Hepatocyte (in vitro differentiated cells): Measurements from ENCODE around the gene AVPR2. TPM values are rescaled to one million over a fixed set of nuclear protein-coding genes. Genes with fewer than 3 reads are reported as not detected.

Experiments
- DNase-seq: peaks from one replicate; pipeline ENCODE4 v3.0.0-alpha.2; 2016; ENCODE audit warnings: low spot score
- H2AFZ ChIP-seq: fragments of 200-600 bp; sonication (generic); 2 replicates; pipeline ENCODE4 v1.6.0; 2016; ENCODE audit warnings: antibody characterized with exemption, mild to moderate bottlenecking
- H3K27ac ChIP-seq: fragments of 200-600 bp; sonication (generic); 2 replicates; pipeline ENCODE4 v1.5.1; 2016; ENCODE audit warnings: mild to moderate bottlenecking
- H3K27me3 ChIP-seq: fragments of 200-600 bp; sonication (generic); 2 replicates; pipeline ENCODE4 v1.6.1; 2016
- H3K36me3 ChIP-seq: fragments of 200-600 bp; sonication (generic); replicated peaks from 2 replicates; pipeline ENCODE4 v1.5.1; 2016; ENCODE audit warnings: low read depth; ENCODE audit not compliant: insufficient read depth
- H3K4me1 ChIP-seq: fragments of 200-600 bp; sonication (generic); 2 replicates; pipeline ENCODE4 v1.5.1; 2016; ENCODE audit warnings: mild to moderate bottlenecking, moderate library complexity; ENCODE audit not compliant: insufficient read depth
- H3K4me2 ChIP-seq: fragments of 200-600 bp; sonication (generic); 2 replicates; pipeline ENCODE4 v1.6.0; 2016
- H3K4me3 ChIP-seq: fragments of 200-600 bp; sonication (generic); 2 replicates; pipeline ENCODE4 v1.5.1; 2016; ENCODE audit warnings: mild to moderate bottlenecking
- H3K79me2 ChIP-seq: fragments of 200-600 bp; sonication (generic); 2 replicates; pipeline ENCODE4 v1.6.0; 2017; ENCODE audit warnings: mild to moderate bottlenecking
- H3K9me2 ChIP-seq: fragments of 200-600 bp; sonication (generic); replicated peaks from 2 replicates; pipeline ENCODE4 v1.6.0; 2017; ENCODE audit warnings: mild to moderate bottlenecking; ENCODE audit not compliant: insufficient read depth
- H3K9me3 ChIP-seq: fragments of 200-600 bp; sonication (generic); 2 replicates; pipeline ENCODE4 v1.5.1; 2016; ENCODE audit warnings: low read depth, mild to moderate bottlenecking
- H4K20me1 ChIP-seq: fragments of 200-600 bp; sonication (generic); 2 replicates; pipeline ENCODE4 v1.6.0; 2016; ENCODE audit warnings: mild to moderate bottlenecking; ENCODE audit not compliant: insufficient read depth, poor library complexity, severe bottlenecking
- EZH2 ChIP-seq: fragments of 200-600 bp; sonication (generic); IDR thresholded peaks from 2 replicates; pipeline ENCODE4 v1.6.1; 2016; ENCODE audit warnings: antibody characterized with exemption, mild to moderate bottlenecking, borderline replicate concordance
- EZH2phosphoT487 ChIP-seq: fragments of 200-600 bp; sonication (generic); IDR thresholded peaks from one replicate; pipeline ENCODE4 v1.6.1; 2018; ENCODE audit warnings: antibody characterized with exemption, mild to moderate bottlenecking, low read depth, moderate library complexity; ENCODE audit not compliant: unreplicated experiment, severe bottlenecking
- WGBS: methylation state at CpG from one replicate; pipeline ENCODE4 v1.1.6; 2016; ENCODE audit warnings: low lambda C conversion rate; ENCODE audit errors: missing lambda C conversion rate; 5-methylcytosine and 5-hydroxymethylcytosine counted together
- polyA plus RNA-seq: library from polyadenylated mRNA; unstranded; fragments of >200 nt; fragmentation: Nextera tagmentation; extraction: Ambion mirVana; gene quantifications from 2 replicates; pipeline ENCODE4 v1.2.1, GENCODE V29; 2016
- total RNA-seq: library from RNA; depleted of rRNA; stranded (reverse); fragments of >200 nt; gene quantifications from 2 replicates; pipeline ENCODE4 v1.2.3, GENCODE V29; 2014
- TF ChIP-seq, protein P1 (sequence below): fragments of 200-600 bp; sonication (generic); IDR thresholded peaks from 2 replicates; pipeline ENCODE4 v1.5.1; 2016; ENCODE audit warnings: antibody characterized with exemption, mild to moderate bottlenecking; ENCODE audit not compliant: poor library complexity

AVPR2 gene
- total and polyA plus RNA-seq, 2 experiments from 2014 or later, result not detected

DNA sequence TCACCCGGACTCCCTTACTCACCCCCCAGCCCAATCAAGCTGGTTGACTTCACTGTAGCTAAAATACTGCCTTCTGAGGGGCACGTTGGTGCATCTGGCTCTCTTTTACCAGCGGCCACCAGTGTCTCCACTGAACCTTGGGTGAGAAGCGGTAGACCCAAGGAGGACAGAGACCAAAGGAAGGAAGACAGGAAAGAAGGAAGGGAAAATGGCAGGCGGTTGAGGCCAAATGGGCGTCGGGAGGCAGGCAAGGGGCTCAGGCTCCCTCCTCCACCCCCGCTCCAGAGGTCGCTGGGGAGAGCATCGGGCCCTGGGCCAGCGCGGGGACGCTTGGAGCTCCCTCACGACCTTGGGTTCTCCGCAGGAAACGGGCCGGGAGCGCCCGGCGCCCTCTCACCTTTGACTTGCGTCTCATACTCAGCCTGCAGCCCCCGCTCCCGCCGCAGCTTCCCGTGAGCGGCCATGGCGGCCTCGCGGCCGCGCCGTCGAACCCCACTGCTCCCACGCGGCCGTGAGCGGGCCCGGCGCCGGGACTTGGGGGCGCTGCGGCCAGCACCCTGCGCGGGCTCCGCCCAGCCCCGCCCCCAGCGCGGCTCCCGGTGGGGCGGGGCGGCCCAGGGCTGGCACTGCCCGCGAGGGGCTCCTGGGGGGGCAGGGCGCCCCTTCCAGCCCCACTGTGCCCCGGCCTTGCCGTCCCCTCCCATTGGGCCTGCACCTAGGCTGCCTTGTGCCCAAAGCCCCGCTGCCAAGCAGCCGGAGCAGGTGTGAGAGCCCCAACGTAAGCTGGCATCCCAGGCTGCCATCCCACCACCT is 21.5 kb downstream of the AVPR2 start, which contains the start of gene ARHGAP4:
Gene ARHGAP4, minus strand, starts transcription at position 526 of the 813 bp plus-strand sequence. Its CDS starts 62 bp downstream, at position 464.
- H3K36me3 ChIP-seq, result no peaks in the 10 kb centered on the region
- H3K4me3 ChIP-seq, result no peak within 1 kb of the TSS

DNA sequence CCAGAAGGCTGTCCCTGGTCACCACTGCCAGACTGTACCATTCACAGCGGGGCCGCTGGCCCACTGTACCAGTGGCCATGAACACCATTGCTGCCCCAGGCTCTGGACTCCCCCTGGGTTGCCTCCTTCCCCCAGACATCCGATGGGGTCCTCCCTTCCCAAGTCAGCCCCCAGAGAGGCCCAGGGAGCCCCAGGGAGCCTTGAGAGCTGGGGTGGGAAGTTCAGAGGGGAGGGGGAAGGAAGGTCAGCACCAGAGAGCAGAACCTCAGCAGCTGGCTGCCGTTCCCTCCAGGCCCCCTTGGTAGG is 22.0 kb downstream of the AVPR2 start:
- no peak overlapping the region for H3K4me3 ChIP-seq
- H3K9me2 ChIP-seq, result no peaks in the 10 kb centered on the region
- H3K79me2 ChIP-seq, result no peaks in the 10 kb centered on the region
- DNase-seq, result no peak
- no peaks in the 10 kb centered on the region for H4K20me1 ChIP-seq
- peaks cover 7% of the 10 kb centered on the region for H3K4me1 ChIP-seq
- TF ChIP-seq EZH2, result no peak
- TF ChIP-seq, protein P1, sequence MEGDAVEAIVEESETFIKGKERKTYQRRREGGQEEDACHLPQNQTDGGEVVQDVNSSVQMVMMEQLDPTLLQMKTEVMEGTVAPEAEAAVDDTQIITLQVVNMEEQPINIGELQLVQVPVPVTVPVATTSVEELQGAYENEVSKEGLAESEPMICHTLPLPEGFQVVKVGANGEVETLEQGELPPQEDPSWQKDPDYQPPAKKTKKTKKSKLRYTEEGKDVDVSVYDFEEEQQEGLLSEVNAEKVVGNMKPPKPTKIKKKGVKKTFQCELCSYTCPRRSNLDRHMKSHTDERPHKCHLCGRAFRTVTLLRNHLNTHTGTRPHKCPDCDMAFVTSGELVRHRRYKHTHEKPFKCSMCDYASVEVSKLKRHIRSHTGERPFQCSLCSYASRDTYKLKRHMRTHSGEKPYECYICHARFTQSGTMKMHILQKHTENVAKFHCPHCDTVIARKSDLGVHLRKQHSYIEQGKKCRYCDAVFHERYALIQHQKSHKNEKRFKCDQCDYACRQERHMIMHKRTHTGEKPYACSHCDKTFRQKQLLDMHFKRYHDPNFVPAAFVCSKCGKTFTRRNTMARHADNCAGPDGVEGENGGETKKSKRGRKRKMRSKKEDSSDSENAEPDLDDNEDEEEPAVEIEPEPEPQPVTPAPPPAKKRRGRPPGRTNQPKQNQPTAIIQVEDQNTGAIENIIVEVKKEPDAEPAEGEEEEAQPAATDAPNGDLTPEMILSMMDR, result no peak
- TF ChIP-seq EZH2phosphoT487, result no peak
- H3K9me3 ChIP-seq, result no peaks in the 10 kb centered on the region
- peak overlapping the region; percentile 95 for H3K27ac ChIP-seq
- H3K27me3 ChIP-seq, result no peaks in the 10 kb centered on the region
- 46% methylated on average over 4 of the region's 4 CpGs for WGBS
- H2AFZ ChIP-seq, result no peak overlapping the region
- no peaks in the 10 kb centered on the region for H3K36me3 ChIP-seq
- peak overlapping the region; percentile 85 for H3K4me2 ChIP-seq

More for the DNA sequence above, 21.5 kb downstream of the AVPR2 start, which contains the start of gene ARHGAP4:
- Histone ChIP-seq H3K4me2 (peak within 1 kb of the TSS; percentile 85), H2AFZ (no peak within 1 kb of the TSS), H3K9me2 (no peaks in the 10 kb centered on the region), H4K20me1 (no peaks in the 10 kb centered on the region), H3K27ac (peak within 1 kb of the TSS; percentile 95), H3K79me2 (no peaks in the 10 kb centered on the region), H3K4me1 (peaks cover 7% of the 10 kb centered on the region), H3K9me3 (no peaks in the 10 kb centered on the region), H3K27me3 (no peaks in the 10 kb centered on the region)
- WGBS, result 65% methylated on average over 21 of the region's 59 CpGs
- TF ChIP-seq, protein P1, result no peak
- TF ChIP-seq EZH2phosphoT487 (no peak), EZH2 (no peak)
- no peak for DNase-seq

DNA sequence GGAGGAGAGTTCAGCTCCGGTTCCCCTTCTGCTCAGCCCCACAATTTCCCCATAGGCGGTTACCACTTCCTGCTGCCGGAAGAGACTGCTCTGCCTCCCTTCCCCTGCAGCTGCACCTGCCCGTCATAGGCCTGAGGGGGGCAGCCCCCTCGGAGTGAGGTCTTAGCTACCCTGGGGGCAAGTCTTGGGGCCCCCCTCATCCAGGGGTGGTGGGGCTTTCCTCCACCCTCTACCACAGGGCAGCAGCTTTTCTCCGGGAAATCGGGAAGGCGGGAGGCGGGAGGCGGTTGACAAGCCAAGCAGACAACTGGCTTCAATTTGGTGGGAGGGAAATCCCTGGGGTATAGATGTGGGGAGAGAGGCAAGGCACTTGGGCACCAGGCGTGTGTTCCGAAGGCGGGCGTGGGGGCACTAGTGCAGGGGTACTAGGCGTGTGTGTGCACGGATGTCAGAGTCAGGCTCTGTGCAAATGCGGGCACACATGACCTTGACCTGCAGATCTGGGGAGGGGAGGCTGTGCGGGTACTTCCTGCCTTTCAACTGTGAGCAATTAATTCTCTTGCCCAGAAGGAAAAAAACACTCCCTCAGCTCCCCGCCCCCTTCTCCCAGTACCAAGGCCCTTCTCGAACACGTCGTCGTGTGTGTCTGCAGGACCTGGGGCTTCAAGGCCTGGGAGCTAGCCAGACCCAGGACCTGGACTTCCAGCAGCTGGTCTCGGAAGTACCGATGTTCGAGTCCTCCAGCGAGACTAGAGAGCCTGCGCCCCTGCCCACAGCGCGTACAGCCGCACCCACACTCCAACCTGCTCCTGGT is 22.6 kb downstream of the AVPR2 start:
- H3K9me3 ChIP-seq, result no peaks in the 10 kb centered on the region
- no peaks in the 10 kb centered on the region for H3K79me2 ChIP-seq
- no peak for TF ChIP-seq EZH2phosphoT487
- no peak for TF ChIP-seq EZH2
- TF ChIP-seq, protein P1, result no peak
- H3K4me3 ChIP-seq, result peak overlapping the region; percentile 38
- peaks cover 7% of the 10 kb centered on the region for H3K4me1 ChIP-seq
- 54% methylated on average over 31 of the region's 31 CpGs for WGBS
- no peaks in the 10 kb centered on the region for H3K9me2 ChIP-seq
- H3K27me3 ChIP-seq, result no peaks in the 10 kb centered on the region
- no peak overlapping the region for H2AFZ ChIP-seq
- DNase-seq, result peak; percentile 41
- no peaks in the 10 kb centered on the region for H3K36me3 ChIP-seq
- no peaks in the 10 kb centered on the region for H4K20me1 ChIP-seq
- peak overlapping the region; percentile 85 for H3K4me2 ChIP-seq
- peak overlapping the region; percentile 95 for H3K27ac ChIP-seq
